HEK293T (cell line): ENCODE data around the gene HAUS1.

Experiments used
- CTBP1 ChIP-seq: fragments of 450-650 bp; IDR thresholded peaks from 2 replicates; pipeline ENCODE4 v1.6.1; 2016; ENCODE audit warnings: borderline replicate concordance
- ELF4 ChIP-seq: fragments of 450-650 bp; IDR thresholded peaks from 2 replicates; pipeline ENCODE4 v1.6.1; 2017; ENCODE audit warnings: antibody characterized with exemption
- SP1 ChIP-seq: fragments of 450-650 bp; IDR thresholded peaks from 2 replicates; pipeline ENCODE4 v1.6.1; 2017
- SUZ12 ChIP-seq: fragments of 450-650 bp; IDR thresholded peaks from 2 replicates; pipeline ENCODE4 v1.6.1; 2016; ENCODE audit warnings: mild to moderate bottlenecking

DNA sequence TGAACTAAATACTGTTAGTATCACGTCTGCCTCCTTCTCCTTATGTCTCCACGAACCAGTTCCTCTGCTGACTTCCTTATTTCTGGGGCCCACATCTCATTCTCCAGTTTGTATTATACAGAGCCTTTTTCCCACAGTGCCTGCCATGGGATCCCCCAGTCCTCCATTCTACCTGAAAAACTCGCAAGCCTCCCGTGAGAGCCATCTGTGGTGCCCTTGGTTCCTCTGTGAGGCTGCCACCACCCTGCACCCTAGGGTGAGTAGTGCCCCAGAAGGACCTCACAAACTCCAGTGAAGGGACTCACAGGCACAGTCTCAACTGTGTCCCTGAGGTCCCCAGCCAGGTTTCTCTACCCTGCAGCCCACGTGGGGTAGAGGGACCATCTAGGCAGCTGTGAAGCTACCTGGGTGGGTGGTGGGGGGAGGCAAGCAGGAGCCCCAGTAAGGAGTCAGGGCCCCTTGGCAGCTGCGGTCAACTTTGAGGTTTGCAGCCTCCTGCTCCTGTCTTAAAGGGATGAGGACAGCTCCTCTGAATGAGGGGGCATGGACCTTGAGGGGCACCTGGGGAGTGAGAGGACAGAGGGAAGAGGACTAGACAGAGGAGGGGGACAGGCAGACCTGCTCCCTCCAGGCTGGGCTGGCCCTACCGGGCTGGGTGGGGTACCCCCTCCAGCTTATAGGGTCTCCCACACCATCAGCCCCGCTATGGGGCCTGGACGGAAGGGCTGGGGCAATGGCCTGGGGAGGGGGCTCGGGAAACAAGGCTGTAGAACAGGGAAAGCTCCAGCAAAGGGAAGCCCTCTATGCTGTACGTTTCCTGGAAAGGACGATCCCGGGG lies 33.2 kb upstream of the HAUS1 start:
- no peak for TF ChIP-seq CTBP1
- no peak for TF ChIP-seq SUZ12
- no peak for TF ChIP-seq ELF4
- TF ChIP-seq SP1 = no peak
